ENCODE data around the gene PNPLA6.
A peak's percentile ranks its signal among the peaks of the same experiment; 100 is the strongest.

Gene PNPLA6

DNA sequence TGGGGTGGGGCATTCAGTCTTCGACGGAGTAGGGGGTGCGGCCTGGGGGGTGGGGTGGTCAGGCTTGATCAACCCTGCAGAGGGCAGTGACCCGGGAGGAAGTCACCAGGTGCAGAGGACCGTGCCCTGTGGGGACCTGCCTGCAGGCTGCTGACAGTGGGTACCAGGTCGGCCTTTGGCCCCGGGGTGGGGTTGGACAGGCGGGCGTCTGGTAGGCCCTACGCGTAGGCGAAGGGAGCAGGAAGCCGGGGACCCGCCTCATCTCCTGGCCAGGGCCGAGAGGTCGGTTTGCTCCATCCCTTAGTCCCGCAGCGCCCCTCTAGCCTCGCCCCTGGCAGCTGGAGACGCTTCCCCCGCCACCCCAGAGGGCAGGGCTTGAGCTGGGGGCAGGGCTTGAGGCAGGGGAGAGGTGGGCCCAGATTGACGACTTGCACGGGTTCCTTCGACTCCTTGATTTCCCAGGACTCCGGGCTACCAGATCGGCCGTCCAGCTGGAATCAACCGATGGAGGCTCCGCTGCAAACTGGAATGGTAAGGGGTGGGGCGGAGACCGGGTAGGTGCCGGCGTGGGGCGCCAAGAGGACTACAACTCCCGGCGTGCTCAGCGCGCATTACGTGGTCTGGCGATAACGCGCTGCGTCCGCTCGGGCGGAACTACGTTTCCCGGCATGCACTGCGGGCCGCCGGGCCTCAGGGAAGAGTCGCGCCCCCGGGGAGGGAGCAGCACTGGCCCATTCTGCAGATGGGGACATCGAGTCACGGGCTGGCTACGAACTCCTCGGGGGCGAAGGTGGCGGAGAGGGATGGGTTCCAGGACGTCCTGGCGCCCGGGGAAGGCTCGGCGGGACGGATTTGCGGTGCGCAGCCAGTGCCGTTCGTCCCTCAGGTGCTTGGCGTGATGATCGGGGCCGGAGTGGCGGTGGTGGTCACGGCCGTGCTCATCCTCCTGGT, at the start of gene PNPLA6:
Gene PNPLA6, plus strand, starts transcription at position 671 of the 951 bp plus-strand sequence. Its CDS starts 72 bp downstream, at position 743.
- DNase-seq = peak in 55 of 56 donors; percentile 73 to 97 (median 92)

GRCh38 chr19:7486923-7487322, 48.6 kb upstream of the PNPLA6 start:
- DNase-seq = no peak

- peak in 55 of 56 donors; percentile 17 to 94 (median 84) for DNase-seq
These were observed 46.7 kb upstream of the PNPLA6 start, which contains the start of gene PEX11G for GRCh38 chr19:7488736-7489353. TSS of gene PEX11G (minus strand) at chr19:7489035. CDS start at chr19:7489010, 25 bp downstream.

- no peak for DNase-seq
These were observed 45.9 kb upstream of the PNPLA6 start for GRCh38 chr19:7489609-7490044.

DNA sequence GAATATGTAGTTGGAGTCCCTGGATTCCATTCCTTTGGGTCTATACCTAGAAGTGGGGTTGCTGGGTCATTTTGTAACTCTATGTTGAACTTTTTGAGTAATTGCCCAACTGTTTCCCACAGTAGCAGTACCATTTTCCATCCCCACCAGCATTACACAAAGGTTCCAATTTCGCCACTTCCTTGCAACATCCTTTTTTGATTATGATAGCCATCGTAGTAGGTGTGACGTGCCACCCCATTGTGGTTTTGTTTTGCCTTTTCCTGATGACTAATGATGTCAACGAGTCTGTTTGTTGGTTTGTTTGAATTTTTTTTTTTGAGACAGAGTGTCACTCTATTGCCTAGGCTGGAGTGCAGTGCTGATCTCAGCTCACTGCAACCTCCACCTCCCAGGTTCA, 43.4 kb upstream of the PNPLA6 start:
- no peak for DNase-seq

GRCh38 chr19:7492558-7492957, 43.0 kb upstream of the PNPLA6 start:
- no peak for DNase-seq

DNA sequence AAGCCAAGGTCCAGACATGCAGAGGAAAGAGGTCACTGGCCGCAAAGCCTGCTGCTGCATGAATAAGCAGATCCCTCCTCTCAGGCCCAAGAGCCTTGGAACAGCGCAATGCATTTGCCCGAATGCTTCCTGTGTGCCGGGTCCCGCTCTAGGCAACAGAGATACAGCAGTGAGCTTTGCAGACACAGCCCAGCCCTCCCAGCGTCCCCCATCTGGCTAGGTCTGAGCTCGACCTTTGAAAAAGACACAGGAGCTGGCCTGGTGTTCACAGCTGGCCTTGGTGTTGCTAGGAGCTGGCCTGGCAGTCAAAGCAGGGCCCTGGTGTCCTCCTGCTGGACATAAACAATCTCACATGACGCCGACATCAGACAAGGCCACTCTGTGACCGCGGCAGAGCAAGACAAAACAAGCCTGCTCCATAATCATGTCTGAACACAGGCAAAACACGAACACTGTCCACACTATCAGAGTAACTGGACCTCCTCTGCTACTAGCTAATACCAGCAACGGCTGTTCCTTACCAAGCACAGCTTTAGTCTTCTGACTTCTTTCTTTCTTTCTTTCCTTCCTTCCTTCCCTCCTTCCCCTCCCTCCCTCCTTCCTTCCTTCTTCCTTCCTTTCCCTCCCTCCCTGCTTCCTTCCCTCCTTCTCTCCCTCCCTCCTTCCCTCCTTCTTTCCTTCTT, 41.0 kb upstream of the PNPLA6 start:
- DNase-seq = peak in 55 of 56 donors; percentile 13 to 92 (median 81)

DNA sequence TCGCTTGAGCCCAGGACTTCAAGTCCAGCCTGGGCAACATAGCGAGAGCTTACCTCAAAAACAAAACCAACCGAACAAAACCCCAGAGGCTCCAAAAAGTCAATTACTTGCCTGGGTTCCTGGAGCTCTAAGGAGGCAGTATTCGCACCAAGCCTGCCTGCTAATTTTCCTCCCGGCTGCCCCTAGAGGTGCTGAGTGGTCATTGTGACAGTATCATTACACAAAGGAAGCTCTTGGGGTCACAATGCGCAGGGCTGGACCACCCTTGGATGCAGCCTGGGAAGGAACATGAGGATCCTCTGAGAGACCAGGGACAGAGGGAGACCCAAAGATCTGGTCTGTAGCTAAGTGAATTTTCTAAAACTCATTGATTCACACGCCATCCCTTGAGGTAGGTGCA, 38.2 kb upstream of the PNPLA6 start:
- peak in 7 of 56 donors; percentile 5 to 26 (median 10) for DNase-seq

DNA sequence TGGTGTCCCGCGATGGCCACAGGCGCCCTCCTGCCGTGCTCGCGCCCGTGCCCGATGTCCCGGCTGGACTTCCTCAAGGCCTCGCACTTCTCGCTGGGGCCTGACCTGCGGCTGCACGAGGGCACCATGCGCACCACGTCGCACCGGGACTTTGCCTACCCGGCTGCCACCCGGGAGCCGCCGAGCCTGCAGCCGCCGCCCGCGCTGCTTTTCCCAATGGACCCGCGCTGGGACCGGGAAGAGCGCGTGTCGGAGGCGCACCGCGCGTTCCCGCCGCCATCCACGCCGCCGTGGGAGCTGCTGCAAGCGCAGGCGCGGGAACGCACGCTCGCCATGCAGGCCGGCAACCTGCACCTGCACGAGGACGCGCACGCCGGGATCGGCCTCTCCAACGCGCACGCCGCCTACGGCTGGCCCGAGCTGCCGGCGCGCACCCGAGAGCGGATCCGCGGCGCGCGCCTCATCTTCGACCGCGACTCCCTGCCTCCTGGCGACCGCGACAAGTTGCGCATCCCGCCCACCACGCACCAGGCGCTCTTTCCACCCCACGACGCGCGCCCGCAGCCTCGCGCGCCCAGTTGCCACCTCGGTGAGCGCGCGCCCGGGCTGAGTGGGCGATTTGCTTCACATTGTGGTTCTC, 34.6 kb upstream of the PNPLA6 start:
- DNase-seq = peak in 53 of 56 donors; percentile 18 to 92 (median 74)

GRCh38 chr19:7502552-7502951, 33.0 kb upstream of the PNPLA6 start:
- no peak for DNase-seq

- DNase-seq = no peak
These were observed 30.8 kb upstream of the PNPLA6 start for GRCh38 chr19:7504684-7505083.

GRCh38 chr19:7505288-7505681, 30.2 kb upstream of the PNPLA6 start:
- DNase-seq = no peak

GRCh38 chr19:7505682-7506384, 29.7 kb upstream of the PNPLA6 start:
- peak in 20 of 56 donors; percentile 16 to 74 (median 48) for DNase-seq

DNA sequence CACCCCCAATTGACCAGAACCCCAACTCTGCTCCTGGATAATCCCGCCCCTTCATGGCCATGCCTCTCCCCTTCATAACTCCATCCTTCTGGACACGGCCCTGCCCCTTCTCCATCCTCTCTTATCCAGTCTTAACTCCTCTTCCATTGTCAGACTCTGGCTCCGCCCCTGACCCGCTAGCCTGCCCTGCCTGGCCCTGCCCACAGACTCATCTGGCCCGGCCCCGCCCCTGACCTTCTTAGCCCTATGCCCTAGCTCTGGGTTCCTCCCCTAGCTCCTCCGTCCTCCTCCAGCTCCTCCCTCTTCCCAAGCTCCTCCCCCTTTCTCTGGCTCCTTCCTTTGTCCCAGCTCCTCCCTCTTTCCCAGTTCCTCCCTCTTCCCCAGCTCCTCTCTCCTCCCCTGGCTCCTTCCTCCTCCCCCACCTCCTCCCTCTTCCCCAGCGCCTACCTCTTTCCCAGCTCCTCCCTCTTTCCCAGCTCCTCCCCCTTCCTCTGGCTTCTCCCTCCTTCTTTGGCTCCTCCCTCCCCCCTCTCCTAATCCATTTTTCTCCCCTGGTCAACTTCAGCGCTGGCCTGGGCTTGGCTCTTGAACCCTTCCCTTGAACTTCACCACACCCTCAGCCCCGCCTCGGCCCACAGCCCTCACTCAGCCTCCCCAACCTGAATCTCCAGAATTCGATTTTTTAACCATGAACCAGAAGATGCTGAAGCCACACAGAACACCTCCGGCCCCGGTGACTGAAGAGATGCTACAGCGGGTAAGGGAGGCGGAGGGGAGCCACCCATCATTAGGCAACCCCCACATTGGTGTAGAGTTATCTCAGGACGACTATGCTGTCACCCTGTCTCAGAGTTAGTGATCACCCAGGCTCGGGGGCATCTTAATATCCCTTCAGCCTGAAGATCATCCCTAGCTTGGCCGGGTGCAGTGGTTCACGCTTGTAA, 28.9 kb upstream of the PNPLA6 start:
- DNase-seq = peak in 49 of 56 donors; percentile 8 to 82 (median 45)

DNA sequence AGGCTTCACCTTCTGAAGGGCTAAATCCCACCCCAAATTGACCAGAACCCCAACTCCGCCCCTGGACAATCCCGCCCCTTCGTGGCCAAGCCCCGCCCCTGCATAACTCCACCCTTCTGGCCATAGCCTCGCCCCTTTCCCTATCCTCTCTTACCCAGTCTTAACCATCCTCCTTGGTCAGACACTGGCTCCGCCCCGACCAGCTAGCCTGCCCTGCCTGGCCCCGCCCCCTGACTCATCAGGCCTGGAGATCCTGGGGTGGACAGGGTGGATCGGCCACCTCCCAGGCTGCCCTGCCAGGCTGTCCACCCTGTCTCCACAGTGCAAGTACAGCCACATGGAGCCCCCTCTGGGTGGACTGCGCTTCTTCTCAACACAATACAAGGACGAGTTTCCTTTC, 27.6 kb upstream of the PNPLA6 start:
- peak in 10 of 56 donors; percentile 5 to 68 (median 22) for DNase-seq

DNA sequence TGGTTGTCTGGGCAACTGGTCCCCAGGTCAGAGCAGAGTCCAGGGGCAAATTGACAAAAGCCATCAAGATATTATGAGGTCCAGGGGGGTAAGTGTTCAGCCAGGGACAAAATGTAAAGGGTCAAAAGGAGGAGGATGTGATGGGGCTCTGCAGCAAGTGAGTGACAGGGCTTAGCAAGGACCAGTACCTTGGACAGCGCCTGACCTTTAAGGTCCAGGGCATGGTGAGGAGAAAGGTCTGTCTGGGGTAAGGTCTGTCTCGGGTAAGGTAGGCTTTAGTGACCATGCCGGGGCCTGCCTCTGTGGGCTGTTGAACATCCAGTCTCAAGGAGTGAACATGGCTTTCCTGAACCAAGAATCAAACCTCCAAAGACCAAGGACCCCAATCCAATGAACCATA, 25.9 kb upstream of the PNPLA6 start:
- DNase-seq = no peak

- DNase-seq = no peak
These were observed 23.1 kb upstream of the PNPLA6 start for GRCh38 chr19:7512400-7512851.

GRCh38 chr19:7513809-7514642, 21.5 kb upstream of the PNPLA6 start:
- no peak for DNase-seq

Data from nucleus accumbens (tissue), 56 donors.